Keratinocyte (primary cell): ENCODE results near the gene TIPARP.

ENCODE experiments used
- EZH2 ChIP-seq: IDR thresholded peaks from one replicate; pipeline ENCODE4 v1.6.1; 2012; ENCODE audit warnings: inconsistent platforms, mild to moderate bottlenecking, low read length, moderate library complexity
- TF ChIP-seq, protein P1 (sequence below), 3 experiments: IDR thresholded peaks in 1 of 3; conservative IDR thresholded peaks in 1 of 3; optimal IDR thresholded peaks in 1 of 3; 2 replicates in 2 of 3; 3 replicates in 1 of 3; pipeline versions ENCODE3 to v1.5.1; 2011; ENCODE audit warnings: low read length in 3 of 3, mild to moderate bottlenecking in 3 of 3, moderate library complexity in 2 of 3, control low read depth in 1 of 3, inconsistent platforms in 1 of 3; ENCODE audit not compliant: insufficient read depth in 2 of 3; ENCODE audit errors: extremely low read depth in 1 of 3

DNA sequence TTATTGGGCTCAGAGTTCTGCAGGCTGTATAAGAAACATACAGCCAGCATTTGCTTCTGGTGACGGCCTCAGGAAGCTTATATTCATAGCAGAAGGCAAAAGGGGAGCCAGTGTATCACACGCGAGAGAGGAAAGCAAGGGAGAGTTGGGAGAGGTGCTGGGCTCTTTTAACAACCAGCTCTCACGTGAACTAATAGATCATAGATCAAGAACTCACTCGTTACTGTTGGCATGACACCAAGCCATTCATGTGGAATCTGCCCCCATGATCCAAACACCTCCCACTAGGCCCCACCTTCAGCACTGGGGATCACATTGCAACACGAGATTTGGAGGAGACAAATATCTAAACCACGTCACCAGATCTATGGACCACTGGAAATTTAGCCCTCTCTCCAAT lies 70.2 kb downstream of the TIPARP start:
- TF ChIP-seq, protein P1, sequence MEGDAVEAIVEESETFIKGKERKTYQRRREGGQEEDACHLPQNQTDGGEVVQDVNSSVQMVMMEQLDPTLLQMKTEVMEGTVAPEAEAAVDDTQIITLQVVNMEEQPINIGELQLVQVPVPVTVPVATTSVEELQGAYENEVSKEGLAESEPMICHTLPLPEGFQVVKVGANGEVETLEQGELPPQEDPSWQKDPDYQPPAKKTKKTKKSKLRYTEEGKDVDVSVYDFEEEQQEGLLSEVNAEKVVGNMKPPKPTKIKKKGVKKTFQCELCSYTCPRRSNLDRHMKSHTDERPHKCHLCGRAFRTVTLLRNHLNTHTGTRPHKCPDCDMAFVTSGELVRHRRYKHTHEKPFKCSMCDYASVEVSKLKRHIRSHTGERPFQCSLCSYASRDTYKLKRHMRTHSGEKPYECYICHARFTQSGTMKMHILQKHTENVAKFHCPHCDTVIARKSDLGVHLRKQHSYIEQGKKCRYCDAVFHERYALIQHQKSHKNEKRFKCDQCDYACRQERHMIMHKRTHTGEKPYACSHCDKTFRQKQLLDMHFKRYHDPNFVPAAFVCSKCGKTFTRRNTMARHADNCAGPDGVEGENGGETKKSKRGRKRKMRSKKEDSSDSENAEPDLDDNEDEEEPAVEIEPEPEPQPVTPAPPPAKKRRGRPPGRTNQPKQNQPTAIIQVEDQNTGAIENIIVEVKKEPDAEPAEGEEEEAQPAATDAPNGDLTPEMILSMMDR (optimal IDR thresholded peaks at IDR 0.05 in 1 of 3, IDR thresholded peaks at IDR 0.05 in 1 of 3, conservative IDR thresholded peaks at IDR 0.05 in 1 of 3; ENCODE audit: extremely low read depth in 1 of 3, insufficient read depth in 2 of 3, low read length in 3 of 3), result no peak
- TF ChIP-seq EZH2, result no peak
